ENCODE results near the gene SNAP29.
"Not testable (repeated sequence)": the region's sequence is repeated elsewhere in the genome, so short reads cannot be mapped to it uniquely, and the experiment has no call there.

Gene SNAP29

DNA sequence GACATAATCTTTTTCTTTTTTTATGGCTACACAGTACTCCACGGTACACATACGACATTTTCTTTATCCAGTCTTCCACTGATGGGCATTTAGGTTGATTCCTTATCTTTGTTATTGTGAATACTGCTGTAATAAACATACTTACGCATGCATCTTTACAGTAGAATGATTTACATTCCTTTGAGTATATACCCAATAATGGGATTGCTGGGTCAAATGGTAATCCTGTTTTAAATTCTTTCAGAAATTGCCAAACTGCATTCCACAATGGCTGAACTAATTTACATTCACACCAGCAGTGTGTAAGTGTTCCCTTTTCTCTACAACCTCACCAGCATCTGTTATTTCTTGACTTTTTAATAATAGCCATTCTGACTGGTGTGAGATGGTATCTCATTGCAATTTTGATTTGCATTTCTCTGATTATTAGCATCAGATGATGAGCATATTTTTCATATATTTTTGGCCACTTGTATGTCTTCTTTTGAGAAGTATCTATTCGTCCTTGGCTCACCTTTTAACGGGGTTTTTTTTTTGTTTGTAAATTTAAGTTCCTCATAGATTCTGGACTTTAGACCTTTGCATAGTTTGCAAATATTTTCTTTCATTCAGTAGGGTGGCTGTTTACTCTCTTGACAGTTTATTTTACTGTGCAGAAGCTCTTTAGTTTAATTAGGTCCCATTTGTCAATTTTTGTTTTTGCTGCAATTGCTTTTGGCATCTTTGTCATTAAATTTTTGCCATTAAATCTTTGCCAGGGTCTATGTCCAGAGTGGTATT lies 32.2 kb upstream of the SNAP29 start:
- H3K36me3 ChIP-seq (ENCODE audit: control insufficient read depth in 1 of 2, insufficient read depth in 2 of 2, low read length in 2 of 2); H3K4me3 ChIP-seq (ENCODE audit: low read depth, low read length); H3K9ac ChIP-seq (ENCODE audit: low read length); H2BK120ac ChIP-seq (ENCODE audit: insufficient read depth, low read length, poor library complexity); H3K27ac ChIP-seq (ENCODE audit: low read depth, low read length); H4K12ac ChIP-seq (ENCODE audit: low read depth, low read length); H3K27me3 ChIP-seq (ENCODE audit: insufficient read depth, low read length); H3K18ac ChIP-seq (ENCODE audit: low read length); H3K9me3 ChIP-seq (ENCODE audit: insufficient read depth, low read depth, low read length); H3K14ac ChIP-seq (ENCODE audit: low read length); H3K4ac ChIP-seq (ENCODE audit: low read depth, low read length); H3K79me1 ChIP-seq (ENCODE audit: low read length); H2AK5ac ChIP-seq (ENCODE audit: low read length); H3K4me1 ChIP-seq (ENCODE audit: control insufficient read depth in 1 of 2, insufficient read depth in 2 of 2, low read length in 2 of 2); H3K23ac ChIP-seq (ENCODE audit: low read length); H2BK12ac ChIP-seq (ENCODE audit: low read length); H2AFZ ChIP-seq (ENCODE audit: insufficient read depth, low read length, poor library complexity); H2BK5ac ChIP-seq (ENCODE audit: low read depth, low read length, poor library complexity); H3K79me2 ChIP-seq (ENCODE audit: control insufficient read depth, insufficient read depth, low read length, poor library complexity); H3K4me2 ChIP-seq (ENCODE audit: low read length); H4K91ac ChIP-seq (ENCODE audit: low read depth, low read length); H4K8ac ChIP-seq (ENCODE audit: low read depth, low read length): not testable (repeated sequence)
- no CpG with 5 or more reads among the region's 5 CpGs for WGBS (ENCODE audit: extremely low coverage, insufficient coverage, insufficient read length)
- peak; percentile 38 to 92 for DNase-seq

DNA sequence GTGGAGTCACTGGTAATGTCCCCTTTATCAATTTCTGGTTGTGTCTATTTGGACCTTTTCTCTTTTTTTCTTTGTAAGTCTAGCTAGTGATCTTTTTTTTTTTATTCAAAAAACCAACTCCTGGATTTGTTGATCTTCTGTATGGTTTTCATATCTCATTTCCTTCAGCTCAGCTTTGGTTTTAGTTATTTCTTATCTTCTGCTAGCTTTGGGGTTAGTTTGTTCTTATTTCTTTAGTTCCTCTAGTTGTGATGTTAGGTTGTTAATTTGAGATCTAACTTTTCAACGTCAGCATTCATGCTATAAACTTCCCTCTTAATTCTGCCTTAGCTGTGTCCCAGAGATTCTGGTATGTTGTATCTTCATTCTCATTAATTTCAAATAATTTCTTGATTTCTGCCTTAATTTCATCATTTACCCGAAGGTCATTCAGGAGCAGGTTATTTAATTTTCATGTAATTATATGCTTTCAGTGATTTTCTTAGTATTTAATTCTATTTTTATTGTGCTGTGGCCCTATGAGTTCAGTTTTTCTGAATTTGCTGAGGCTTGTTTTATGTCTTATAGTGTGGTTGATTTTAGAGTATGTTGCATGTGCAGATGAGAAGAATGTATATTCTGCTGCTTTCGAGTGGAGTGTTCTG lies 29.2 kb upstream of the SNAP29 start:
- H3K9ac ChIP-seq (ENCODE audit: low read length), result no peak overlapping the region
- no peak overlapping the region for H3K23ac ChIP-seq (ENCODE audit: low read length)
- no peaks in the 10 kb centered on the region for H3K79me1 ChIP-seq (ENCODE audit: low read length)
- H2BK120ac ChIP-seq (ENCODE audit: insufficient read depth, low read length, poor library complexity), result no peak overlapping the region
- H2AK5ac ChIP-seq (ENCODE audit: low read length), result no peak overlapping the region
- peaks cover 8 to 11% of the 10 kb centered on the region in 2 experiments for H3K36me3 ChIP-seq (ENCODE audit: control insufficient read depth in 1 of 2, insufficient read depth in 2 of 2, low read length in 2 of 2)
- H3K27ac ChIP-seq (ENCODE audit: low read depth, low read length), result no peak overlapping the region
- no peak overlapping the region for H4K91ac ChIP-seq (ENCODE audit: low read depth, low read length)
- H3K79me2 ChIP-seq (ENCODE audit: control insufficient read depth, insufficient read depth, low read length, poor library complexity), result no peaks in the 10 kb centered on the region
- H3K4me1 ChIP-seq (ENCODE audit: control insufficient read depth in 1 of 2, insufficient read depth in 2 of 2, low read length in 2 of 2), result no peaks in the 10 kb centered on the region
- H2AFZ ChIP-seq (ENCODE audit: insufficient read depth, low read length, poor library complexity), result no peak overlapping the region
- H2BK12ac ChIP-seq (ENCODE audit: low read length), result no peak overlapping the region
- H3K27me3 ChIP-seq (ENCODE audit: insufficient read depth, low read length), result no peaks in the 10 kb centered on the region
- no peak overlapping the region for H4K8ac ChIP-seq (ENCODE audit: low read depth, low read length)
- no CpG with 5 or more reads among the region's 3 CpGs for WGBS (ENCODE audit: extremely low coverage, insufficient coverage, insufficient read length)
- H3K4me2 ChIP-seq (ENCODE audit: low read length), result no peak overlapping the region
- peaks cover 3% of the 10 kb centered on the region for H3K9me3 ChIP-seq (ENCODE audit: insufficient read depth, low read depth, low read length)
- no peak overlapping the region for H3K4me3 ChIP-seq (ENCODE audit: low read depth, low read length)
- no peak overlapping the region for H3K4ac ChIP-seq (ENCODE audit: low read depth, low read length)
- no peak overlapping the region for H4K12ac ChIP-seq (ENCODE audit: low read depth, low read length)
- H3K18ac ChIP-seq (ENCODE audit: low read length), result no peak overlapping the region
- H3K14ac ChIP-seq (ENCODE audit: low read length), result no peak overlapping the region
- H2BK5ac ChIP-seq (ENCODE audit: low read depth, low read length, poor library complexity), result no peak overlapping the region
- DNase-seq, result no peak

DNA sequence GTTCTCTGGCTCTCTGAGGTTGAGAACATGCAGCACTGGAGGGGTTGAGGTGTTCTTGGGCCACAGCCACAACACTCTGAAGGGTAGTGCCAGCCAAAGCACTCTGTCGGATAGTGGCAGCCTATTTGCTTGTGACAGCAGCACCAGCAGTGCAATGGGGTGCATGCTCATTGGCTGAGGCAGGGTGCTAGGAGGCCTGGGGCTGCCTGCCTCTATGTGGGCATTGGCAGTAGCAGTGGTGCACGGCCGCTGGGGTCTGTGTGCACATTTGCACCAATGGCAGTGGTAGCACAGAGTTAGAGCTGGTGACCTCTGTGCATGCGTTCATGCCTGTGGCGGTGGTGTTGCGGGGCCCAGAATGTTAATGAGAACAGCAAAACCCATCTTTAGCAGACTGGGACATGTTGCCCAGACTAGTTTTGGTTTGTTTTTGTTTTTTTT lies 25.6 kb upstream of the SNAP29 start:
- Histone ChIP-seq H3K9ac (ENCODE audit: low read length) (no peak overlapping the region), H4K8ac (ENCODE audit: low read depth, low read length) (no peak overlapping the region), H3K79me1 (ENCODE audit: low read length) (no peaks in the 10 kb centered on the region), H2AFZ (ENCODE audit: insufficient read depth, low read length, poor library complexity) (no peak overlapping the region), H3K4me2 (ENCODE audit: low read length) (no peak overlapping the region), H3K36me3 (ENCODE audit: control insufficient read depth in 1 of 2, insufficient read depth in 2 of 2, low read length in 2 of 2) (peaks cover 8 to 13% of the 10 kb centered on the region in 2 experiments), H3K27ac (ENCODE audit: low read depth, low read length) (no peak overlapping the region), H3K18ac (ENCODE audit: low read length) (no peak overlapping the region), H3K23ac (ENCODE audit: low read length) (no peak overlapping the region), H3K4ac (ENCODE audit: low read depth, low read length) (no peak overlapping the region), H4K12ac (ENCODE audit: low read depth, low read length) (no peak overlapping the region), H2AK5ac (ENCODE audit: low read length) (no peak overlapping the region), H2BK12ac (ENCODE audit: low read length) (no peak overlapping the region), H3K9me3 (ENCODE audit: insufficient read depth, low read depth, low read length) (no peaks in the 10 kb centered on the region), H3K4me3 (ENCODE audit: low read depth, low read length) (no peak overlapping the region), H3K27me3 (ENCODE audit: insufficient read depth, low read length) (no peaks in the 10 kb centered on the region), H3K4me1 (ENCODE audit: control insufficient read depth in 1 of 2, insufficient read depth in 2 of 2, low read length in 2 of 2) (no peaks in the 10 kb centered on the region), H4K91ac (ENCODE audit: low read depth, low read length) (no peak overlapping the region), H2BK5ac (ENCODE audit: low read depth, low read length, poor library complexity) (no peak overlapping the region), H3K14ac (ENCODE audit: low read length) (no peak overlapping the region), H3K79me2 (ENCODE audit: control insufficient read depth, insufficient read depth, low read length, poor library complexity) (no peaks in the 10 kb centered on the region), H2BK120ac (ENCODE audit: insufficient read depth, low read length, poor library complexity) (no peak overlapping the region)
- no peak for DNase-seq
- WGBS (ENCODE audit: extremely low coverage, insufficient coverage, insufficient read length), result no CpG with 5 or more reads among the region's 6 CpGs

DNA sequence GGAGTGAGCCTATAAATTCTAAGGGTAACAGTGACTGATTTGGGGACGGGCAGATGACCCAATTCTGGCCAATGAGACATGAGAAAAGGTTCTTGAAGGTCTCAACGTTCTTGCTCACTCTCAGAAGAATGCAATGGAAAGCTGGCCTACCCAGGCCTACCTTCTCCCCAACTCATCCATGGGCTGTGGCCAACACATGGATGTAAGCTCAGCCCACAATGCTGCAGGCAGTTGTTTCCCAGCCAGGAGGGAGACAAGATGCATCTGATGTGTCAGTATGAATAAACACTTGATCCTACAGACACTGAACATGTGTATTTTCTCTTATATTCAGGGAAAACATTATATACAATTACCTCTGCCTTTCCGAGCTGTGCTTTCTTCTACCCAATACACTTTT lies 24.6 kb upstream of the SNAP29 start:
- no CpG with 5 or more reads among the region's 3 CpGs for WGBS (ENCODE audit: extremely low coverage, insufficient coverage, insufficient read length)

More for the DNA sequence above, 24.6 kb upstream of the SNAP29 start:
- H2BK5ac ChIP-seq (ENCODE audit: low read depth, low read length, poor library complexity), result no peak overlapping the region
- H2AK5ac ChIP-seq (ENCODE audit: low read length), result no peak overlapping the region
- no peak overlapping the region for H3K14ac ChIP-seq (ENCODE audit: low read length)
- no peaks in the 10 kb centered on the region for H3K4me1 ChIP-seq (ENCODE audit: control insufficient read depth in 1 of 2, insufficient read depth in 2 of 2, low read length in 2 of 2)
- no peak overlapping the region for H3K9ac ChIP-seq (ENCODE audit: low read length)
- H4K12ac ChIP-seq (ENCODE audit: low read depth, low read length), result no peak overlapping the region
- peaks cover 8 to 13% of the 10 kb centered on the region in 2 experiments for H3K36me3 ChIP-seq (ENCODE audit: control insufficient read depth in 1 of 2, insufficient read depth in 2 of 2, low read length in 2 of 2)
- H3K79me2 ChIP-seq (ENCODE audit: control insufficient read depth, insufficient read depth, low read length, poor library complexity), result no peaks in the 10 kb centered on the region
- no peaks in the 10 kb centered on the region for H3K27me3 ChIP-seq (ENCODE audit: insufficient read depth, low read length)
- no peak overlapping the region for H3K27ac ChIP-seq (ENCODE audit: low read depth, low read length)
- H3K4ac ChIP-seq (ENCODE audit: low read depth, low read length), result no peak overlapping the region
- no peaks in the 10 kb centered on the region for H3K9me3 ChIP-seq (ENCODE audit: insufficient read depth, low read depth, low read length)
- no peak overlapping the region for H4K91ac ChIP-seq (ENCODE audit: low read depth, low read length)
- no peak overlapping the region for H2BK12ac ChIP-seq (ENCODE audit: low read length)
- H2AFZ ChIP-seq (ENCODE audit: insufficient read depth, low read length, poor library complexity), result no peak overlapping the region
- H2BK120ac ChIP-seq (ENCODE audit: insufficient read depth, low read length, poor library complexity), result no peak overlapping the region
- no peak for DNase-seq
- no peak overlapping the region for H3K4me2 ChIP-seq (ENCODE audit: low read length)
- H3K23ac ChIP-seq (ENCODE audit: low read length), result no peak overlapping the region
- H3K79me1 ChIP-seq (ENCODE audit: low read length), result no peaks in the 10 kb centered on the region
- no peak overlapping the region for H3K4me3 ChIP-seq (ENCODE audit: low read depth, low read length)
- no peak overlapping the region for H4K8ac ChIP-seq (ENCODE audit: low read depth, low read length)
- H3K18ac ChIP-seq (ENCODE audit: low read length), result no peak overlapping the region
